ENCODE data around the gene GPR160. TPM values are rescaled to one million over a fixed set of nuclear protein-coding genes. Genes with fewer than 3 reads are reported as not detected.

GPR160 gene
- total RNA-seq, 1 donor from 2014 or later = 1.1 TPM

DNA sequence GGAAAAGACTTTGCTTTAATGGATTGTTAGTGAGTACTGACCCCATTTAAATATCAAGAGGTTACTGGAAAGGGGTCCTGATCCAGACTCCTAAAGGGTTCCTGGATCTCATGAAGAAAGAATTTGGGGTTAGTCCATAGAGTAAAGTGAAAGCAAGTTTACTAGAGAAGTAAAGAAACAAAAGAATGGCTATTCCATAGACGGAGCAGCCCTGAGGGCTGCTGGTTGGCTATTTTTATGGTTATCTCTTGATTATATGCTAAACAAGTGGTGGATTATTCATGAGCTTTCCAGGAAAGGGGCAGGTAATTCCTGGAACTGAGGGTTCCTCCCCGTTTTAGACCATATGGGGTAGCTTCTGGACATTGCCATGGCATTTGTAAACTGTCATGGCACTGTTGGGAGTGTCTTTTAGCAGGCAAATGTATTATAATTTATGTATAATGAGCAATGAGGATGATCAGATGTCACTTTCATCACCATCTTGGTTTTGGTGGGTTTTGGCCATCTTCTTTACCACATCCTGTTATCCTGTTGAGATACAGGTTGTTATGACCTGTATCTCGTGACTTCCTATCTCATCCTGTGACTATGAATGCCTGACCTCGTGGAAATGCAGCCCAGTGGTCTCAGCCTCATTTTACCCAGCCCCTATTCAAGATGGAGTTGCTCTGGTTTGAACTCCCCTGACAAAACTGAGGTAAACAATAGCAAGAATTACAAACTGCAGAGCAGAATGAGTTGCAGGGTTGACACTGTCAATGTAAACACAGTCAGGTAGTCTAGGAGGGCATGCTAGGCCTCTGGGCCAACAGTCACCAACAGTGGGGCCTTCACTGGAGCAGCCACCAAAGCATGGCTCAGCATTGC, 10.3 kb upstream of the GPR160 start:
- no peak for DNase-seq (ENCODE audit: low read depth)

DNA sequence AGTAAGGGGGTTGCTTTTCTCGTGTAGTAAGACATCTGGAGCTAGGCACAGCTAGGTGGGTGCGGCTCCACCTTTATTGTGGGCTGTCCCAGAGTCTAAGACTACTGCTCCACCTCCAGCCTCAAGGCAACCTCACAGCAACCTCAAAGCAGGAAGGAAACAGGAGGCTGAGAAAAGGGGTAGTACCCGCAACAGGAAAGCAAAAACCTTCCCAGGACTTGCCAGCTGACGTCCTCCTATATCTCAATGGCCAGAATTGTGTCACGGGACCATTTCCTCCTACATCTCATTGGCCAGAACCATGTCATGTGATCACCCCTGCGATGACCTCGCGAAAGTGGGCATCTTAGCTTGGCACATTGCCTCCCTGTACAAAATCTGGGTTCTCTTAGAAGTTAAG, 4.3 kb upstream of the GPR160 start:
- no peak for DNase-seq (ENCODE audit: low read depth)

DNA sequence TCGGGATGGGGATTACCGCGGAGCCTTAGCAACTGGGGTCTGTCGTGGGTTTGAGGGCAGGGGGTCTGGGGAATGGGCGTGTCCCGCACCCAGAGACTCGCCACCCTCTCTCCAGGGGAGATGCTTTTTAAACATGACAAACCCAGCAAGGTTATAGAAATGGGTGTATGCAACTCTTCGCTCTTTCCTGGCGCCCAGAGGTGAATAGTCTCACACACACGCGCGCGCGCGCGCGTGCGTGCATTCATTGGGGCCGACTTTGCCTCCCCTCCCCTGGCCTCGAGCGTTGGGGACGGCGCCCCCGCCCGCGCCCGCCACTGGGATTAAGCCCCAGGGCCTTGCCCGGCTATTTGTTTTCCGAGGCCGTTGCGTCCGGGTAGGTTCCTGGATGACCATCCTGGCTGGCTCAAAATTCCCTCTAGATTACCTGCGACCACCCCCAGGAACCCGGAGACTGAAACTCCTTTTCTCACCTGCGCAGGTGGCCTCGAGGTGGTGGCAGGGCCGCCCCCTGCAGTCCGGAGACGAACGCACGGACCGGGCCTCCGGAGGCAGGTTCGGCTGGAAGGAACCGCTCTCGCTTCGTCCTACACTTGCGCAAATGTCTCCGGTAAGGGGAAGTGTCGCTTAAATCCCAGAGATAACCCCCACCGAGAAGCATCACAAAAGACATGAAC, 777 bp downstream of the GPR160 start:
- DNase-seq (ENCODE audit: low read depth) = no peak

DNA sequence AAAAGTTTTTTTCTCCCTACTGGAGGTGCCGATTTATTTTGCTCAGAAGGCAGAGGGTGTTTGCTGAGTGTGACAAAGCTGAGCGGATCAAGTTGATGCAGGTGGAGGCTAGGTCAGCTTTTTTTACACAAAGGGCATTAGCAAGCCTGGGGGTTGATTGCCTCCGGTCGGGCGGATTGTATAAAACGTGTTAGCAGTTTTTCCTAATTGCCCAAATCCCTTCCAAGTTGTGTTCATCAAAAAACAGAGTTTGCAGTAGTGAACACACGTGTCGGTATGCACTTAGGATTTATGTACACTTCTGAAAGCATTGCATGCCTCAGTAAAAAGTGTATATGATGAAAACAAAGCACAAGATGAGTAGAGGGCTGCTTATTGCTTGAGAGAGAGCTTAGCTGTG, 2.6 kb downstream of the GPR160 start:
- no peak for DNase-seq (ENCODE audit: low read depth)

DNA sequence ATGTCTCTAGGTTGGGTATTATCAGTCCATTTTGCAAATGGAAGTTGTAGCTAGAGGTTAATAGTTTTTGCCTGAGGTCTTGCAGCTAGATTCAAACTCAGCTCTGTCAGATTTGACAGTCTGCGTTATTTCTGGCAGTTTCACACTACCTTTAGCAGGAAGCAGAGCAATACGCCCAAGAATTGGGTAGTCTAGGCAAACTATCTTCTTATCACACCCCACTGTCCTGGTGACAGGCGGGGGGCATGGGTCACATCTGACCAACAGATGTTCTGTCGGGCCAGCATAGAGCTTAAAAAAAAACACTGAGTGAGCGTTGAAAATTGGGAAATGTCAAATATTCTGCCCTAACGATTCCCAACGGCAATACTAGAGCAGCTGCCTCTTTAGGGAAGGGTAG, 5.7 kb downstream of the GPR160 start:
- DNase-seq (ENCODE audit: low read depth) = no peak

DNA sequence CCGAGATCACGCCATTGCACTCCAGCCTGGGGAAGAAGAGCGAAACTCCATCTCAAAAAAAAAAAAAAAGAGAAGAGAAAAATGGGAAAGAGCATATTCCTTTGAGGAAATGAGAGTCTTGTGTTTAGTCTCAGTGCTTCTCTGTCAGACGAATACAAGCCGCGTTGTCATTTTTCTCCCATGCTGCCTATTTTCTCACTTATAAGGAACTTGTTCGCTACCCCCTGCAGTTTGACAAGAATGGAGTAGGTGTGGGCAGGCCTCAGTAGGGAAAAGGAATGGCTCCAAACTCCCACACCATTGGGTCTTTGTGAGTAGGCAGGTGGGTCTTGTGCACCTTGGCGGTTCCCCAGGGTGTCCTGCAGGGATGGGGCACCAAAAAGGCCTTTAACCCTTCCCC, 6.5 kb downstream of the GPR160 start:
- no peak for DNase-seq (ENCODE audit: low read depth)

DNA sequence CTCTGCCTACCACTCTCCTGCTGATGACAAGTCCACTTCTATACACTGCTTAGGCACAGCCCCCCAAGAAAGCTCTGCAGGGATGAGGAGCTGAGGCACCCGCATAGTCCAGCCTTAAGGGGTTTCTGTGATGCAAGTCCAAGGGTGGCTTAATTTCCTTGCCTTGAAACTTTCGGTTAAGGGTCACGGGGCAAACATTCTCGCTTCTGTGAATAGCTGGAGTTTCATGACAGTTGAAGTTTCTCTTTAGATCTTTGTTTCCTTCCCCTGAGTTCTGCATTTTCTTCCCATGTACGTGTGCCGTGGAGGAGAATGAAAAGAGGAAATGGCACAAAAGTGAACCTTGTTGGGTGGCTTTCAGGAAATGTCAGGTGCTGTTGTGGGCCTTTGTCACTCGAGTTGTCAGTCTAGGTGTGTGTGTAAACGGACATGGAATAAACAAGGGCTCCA, 7.0 kb downstream of the GPR160 start:
- no peak for DNase-seq (ENCODE audit: low read depth)

DNA sequence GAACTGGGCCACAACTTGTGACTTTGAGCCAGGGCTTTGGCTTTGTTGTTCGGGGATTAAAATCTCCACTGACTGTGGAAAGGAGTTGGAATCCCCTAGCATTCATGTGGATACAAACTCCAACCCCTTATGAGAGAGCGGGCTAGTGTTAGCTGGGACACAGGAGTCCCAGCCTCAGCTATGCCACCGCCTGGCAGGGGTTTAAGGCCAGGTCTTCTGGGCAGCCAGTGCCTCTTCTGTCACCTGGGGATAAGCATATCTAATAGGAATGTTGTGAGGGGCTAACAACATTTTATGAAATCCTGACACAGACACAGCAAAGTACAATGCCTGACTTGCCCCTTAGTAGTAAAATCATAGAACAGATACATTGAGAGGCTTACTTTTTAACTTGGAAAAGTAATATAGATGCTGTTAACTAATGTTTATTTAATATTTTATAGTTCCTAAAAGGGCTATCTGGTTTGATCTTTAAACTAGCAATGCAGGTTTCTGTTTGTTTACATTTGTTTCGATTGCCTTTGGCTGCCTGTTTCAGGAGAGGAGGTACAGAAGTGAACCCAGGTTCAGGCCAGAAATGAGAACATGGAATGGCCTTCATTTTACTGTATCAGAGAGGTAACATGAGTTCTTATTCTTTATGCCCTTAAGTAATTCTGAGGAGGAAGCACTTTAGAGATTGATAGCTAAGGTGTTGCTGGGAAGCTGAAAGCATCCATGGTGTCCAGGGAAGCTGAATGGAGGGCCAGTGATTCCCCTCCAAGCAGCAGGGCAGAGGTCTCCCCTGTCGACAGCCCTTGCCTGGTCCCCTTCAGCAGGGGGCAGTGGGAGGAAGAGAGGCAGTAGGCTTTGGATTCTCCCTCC, 8.7 kb downstream of the GPR160 start:
- DNase-seq (ENCODE audit: low read depth) = no peak

DNA sequence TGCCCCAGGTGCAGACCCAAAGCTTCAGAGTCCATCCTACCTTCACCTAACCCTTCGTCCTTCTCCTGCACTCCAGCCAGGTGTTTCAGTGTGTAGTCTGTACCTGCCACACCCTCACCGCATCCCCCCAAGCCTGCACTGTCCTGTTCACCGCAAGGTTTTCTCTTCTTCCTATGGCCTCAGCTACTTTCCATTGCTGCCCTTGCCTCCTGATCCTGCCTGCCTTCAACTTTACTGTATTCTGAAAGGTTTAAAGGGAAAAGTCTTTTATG, 9.3 kb downstream of the GPR160 start:
- DNase-seq (ENCODE audit: low read depth) = no peak

DNA sequence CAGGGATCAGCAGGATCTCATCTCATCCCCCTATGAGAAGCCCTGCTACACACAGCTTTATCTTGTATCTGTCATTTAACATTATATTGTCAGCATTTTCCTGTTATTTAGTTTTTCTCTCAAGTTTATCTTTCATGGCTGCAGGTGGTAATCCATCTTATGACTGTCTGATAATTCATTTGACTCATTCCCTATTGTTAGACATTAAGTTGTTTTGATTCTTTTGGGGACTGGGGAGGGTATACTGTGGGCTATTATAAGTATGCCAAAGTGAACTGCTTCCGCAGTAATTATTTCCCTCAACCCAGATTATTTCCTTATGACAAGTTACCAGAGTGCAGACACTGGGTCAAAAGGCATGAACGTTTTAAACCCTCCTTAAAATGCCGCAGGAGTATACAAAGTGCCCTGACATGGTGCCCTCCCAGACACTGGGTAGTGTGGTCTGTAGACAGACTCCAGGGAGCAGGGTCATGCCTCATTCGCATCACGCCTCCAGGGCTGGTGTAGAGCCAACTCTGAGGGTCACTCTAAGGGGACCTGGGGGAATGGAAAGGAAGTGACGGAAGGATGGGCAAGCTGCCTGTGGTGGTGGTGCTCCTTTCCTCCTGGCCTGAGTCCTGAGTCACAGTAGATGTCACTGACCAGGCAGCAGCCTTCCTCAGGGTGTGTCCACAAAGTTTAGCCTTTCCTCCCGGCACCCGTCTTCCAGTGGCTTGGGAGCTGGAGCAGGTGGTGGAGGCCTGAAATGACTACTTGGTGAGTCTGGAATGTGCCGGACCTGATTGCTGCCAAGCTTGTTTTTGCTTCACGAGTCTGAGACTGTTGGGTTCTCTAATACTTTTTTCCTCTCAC, 11.6 kb downstream of the GPR160 start:
- DNase-seq (ENCODE audit: low read depth) = peak; percentile 97

DNA sequence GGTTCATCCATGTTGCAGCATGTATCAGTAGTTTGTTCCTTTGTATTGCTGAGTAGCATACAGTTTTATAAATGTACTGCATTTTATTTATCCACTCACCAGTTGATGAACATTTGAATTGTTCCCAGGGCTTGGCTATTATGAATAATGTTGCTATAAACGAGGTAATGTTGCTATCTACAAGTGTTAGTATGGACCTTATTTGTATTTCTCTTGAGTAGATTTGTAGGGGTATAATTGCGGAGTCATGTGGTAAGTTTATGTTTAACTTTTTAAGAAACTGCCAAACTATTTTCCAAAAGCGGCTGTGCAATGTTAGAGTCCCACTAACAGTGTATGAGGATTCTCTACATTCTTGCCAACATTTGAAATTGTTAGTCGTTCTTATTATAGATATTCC, 13.0 kb downstream of the GPR160 start:
- DNase-seq (ENCODE audit: low read depth) = no peak

DNA sequence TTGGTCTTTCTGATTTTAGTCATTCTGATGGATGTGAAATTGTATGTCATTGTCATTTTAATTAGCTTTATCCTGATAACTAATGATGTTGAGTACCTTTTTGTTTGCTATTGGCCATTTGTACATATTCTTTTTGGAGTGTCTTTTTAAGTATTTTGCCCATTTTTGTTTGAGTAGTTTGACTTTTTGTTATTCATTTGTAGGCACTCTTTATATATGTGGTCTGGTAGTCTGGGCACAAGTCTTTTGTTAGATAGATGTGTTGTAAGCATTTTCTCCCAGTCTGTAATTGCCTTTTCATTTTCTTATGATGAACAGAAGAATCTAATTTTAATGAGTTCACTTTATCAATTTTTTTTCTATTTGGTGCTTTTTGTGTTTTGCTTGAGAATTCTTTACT, 14.6 kb downstream of the GPR160 start:
- DNase-seq (ENCODE audit: low read depth) = no peak

DNA sequence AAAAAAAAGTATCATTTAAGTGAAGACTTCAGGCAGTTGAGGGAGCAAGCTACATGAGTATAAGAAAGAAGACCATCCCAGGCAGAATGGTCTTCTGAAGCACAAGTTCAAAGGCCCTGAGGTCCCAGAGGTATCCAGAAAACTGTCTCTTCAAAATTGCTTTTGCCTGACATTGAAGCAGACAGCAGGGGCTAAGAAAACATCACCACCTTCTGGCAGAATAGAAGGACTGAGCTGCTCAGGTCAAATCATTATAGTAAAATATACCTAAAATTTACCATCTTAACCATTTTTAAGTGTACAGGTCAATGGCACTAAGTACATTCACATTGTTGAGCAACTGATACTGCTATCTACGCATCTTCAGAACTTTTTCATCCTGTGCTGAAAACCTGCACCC, 16.4 kb downstream of the GPR160 start:
- DNase-seq (ENCODE audit: low read depth) = no peak

DNA sequence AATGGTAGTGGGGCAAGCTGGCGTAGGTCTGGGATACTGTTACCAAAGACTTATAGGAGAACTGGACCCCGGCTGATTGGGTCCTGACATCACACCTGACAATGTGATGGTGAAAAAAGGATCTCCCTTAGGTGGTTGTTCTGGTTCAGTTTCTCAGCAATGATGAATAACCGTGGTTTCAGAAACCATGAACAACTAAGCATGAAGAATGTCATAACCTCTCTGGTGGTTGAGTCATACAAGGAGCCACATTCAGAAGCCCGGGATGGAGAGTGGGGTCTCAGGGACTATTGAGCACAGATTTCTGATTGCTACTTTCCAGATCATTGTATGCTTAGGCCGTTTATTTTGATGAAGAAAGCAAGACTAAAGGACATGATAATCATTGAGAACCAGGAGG, 17.4 kb downstream of the GPR160 start:
- peak; percentile 25 for DNase-seq (ENCODE audit: low read depth)

DNA sequence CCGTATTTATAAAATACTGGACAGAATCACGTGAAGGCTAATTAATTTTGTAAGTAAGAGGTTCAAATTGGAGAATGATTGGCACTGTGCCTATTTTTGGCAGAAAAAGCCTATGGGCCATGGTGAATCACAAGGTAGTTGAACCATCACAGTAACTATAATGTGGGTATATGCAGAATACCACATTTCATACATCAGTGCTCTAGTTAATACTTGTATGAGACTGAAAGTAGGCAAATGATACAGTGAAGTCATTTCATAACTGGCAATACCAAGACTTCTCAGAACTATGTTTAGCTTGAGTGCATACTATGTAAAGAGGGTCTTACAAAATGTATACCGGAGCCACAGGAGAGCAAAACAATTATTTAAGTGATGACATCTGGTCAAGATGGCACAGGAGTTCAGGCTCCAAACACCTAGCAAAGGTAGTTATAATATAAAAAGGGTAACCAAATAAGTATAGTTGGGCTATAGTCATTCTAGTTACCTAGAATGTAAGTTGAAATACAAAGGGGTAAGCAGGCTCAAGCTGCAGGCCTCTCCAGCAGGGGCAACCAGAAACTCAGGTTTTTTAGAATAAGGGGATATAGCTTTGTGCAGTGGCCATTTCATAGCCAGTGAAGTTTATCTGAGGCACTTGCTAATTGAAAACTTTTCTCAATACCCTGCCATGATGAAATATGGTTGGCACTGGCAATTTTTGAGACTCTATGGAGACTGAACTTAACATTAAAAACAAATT, 19.1 kb downstream of the GPR160 start:
- DNase-seq (ENCODE audit: low read depth) = no peak

DNA sequence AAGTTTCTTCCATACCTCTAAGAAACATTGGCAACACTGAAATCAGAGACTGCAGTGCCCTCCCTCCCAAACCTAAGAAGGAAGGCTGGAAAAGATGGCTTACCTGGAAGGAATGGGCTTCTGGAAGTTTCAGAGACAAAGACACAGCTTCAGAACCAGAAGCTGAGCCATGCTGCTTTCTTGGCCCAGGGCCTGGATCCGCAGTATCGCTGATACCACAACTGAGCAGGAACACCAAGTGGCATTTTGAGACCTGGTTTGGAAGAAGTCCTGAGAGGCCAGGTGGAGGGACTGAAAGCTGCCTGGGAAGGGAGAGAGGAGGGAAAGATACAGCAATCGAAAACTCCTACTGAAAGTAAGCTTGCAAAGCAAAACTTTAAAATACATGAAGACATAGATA, 19.8 kb downstream of the GPR160 start:
- DNase-seq (ENCODE audit: low read depth) = no peak

DNA sequence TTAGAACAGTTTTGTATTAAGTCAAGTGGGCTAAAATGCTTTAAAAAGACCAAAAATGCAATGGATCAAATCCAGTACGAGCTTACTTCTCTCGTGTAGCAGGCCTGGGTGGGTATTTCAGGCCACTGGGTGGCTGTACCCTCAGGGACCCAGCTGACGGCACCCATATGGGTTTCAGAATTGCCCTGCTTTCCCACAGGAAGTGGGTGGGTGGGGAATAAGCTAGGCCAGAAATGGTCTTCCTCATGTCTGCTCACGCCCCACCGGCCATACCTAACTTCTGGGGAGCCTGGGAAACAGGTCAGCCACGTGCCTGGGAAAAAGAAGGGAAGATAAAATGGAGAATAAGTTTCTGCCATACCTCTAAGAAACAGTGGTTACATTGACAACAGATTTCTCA, 20.3 kb downstream of the GPR160 start:
- no peak for DNase-seq (ENCODE audit: low read depth)

DNA sequence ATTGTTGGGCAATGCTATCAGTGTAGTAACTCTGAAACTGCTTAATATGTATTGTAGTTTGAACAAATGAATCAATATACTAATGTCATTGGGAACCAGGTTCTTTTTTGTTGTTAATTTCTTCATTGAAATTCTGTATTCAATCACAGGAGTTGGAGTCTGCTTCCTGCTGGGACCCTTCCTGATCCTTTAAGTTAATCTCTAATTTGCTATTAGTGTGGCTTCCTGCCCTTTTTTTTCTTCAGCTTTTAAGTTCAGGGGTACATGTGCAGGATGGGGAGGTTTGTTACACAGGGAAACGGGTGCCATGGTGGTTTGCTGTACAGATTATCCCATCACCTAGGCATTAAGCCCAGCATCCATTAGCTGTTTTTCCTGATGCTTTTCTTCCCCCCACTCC, 21.7 kb downstream of the GPR160 start:
- DNase-seq (ENCODE audit: low read depth) = no peak

DNA sequence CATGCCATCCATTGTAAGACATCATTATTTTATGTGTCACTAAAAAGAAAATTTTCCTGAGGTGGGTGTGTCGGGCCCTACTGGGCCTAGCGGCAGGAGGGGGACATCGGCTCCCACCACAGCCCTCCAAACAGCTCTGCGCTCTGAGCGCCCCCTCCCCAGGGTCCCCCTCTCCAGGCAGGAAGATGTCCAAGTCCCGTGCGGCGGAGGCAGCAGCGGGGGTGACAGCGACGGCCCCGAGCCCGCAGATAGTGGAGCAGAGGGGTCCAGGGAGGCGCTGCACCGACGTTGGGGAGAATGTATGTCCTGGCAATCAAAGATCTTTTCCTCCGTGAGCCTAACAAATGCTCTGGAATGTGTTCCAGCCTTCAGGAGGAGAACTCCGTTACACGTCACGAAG, 24.3 kb downstream of the GPR160 start:
- no peak for DNase-seq (ENCODE audit: low read depth)

DNA sequence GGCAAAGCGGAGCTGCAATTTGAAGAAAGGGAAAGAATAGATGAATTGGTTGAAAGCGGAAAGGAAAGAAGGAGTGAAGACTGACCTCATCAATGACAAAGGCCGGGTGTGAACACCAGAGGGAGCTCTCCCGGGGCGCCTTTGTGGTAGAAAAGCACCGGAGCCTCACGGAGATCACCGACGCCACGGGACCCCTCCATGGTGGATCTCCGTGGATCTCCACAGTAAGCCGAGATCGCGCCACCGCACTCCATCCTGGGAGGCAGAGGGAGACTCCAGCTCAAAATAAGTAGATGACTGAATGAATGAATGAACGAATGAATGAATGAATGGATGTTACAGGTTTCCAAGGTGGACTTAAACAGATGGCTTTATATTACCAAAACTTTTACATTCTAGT, 25.0 kb downstream of the GPR160 start:
- DNase-seq (ENCODE audit: low read depth) = no peak

Measured in myocyte (in vitro differentiated cells).